ENCODE data around the gene IL15RA. TPM values are rescaled to one million over a fixed set of nuclear protein-coding genes. Genes with fewer than 3 reads are reported as not detected.

Gene IL15RA
- total and polyA plus RNA-seq, 10 donors, result 9.9 to 37.4 (median 21.0) TPM

- no peak for TF ChIP-seq POLR2A (IDR thresholded peaks at IDR 0.05)
- no peak for TF ChIP-seq CTCF (IDR thresholded peaks at IDR 0.05 in 8 of 11, conservative IDR thresholded peaks at IDR 0.05 in 3 of 11)
- Histone ChIP-seq H3K4me3 (no peak overlapping the region), H3K9me3 (no peaks in the 10 kb centered on the region), H3K4me1 (peaks cover 9 to 37% (median 16%) of the 10 kb centered on the region in 6 donors), H3K27me3 (replicated peaks in 1 of 7) (no peaks in the 10 kb centered on the region), H3K27ac (peak overlapping the region in 1 of 8 donors; percentile 9), H3K36me3 (peaks cover 3 to 61% (median 40%) of the 10 kb centered on the region in 6 donors)
- WGBS, 5 donors, result 89 to 95% (median 93%) methylated on average over 12 of the region's 12 CpGs
- intact Hi-C loops (cut with DNase I; ENCODE audit: low total_unique reads), result no loop called here
- DNase-seq, result no peak
Observed at GRCh38 chr10:5938291-5938690, 39.1 kb downstream of the IL15RA start.

GRCh38 chr10:5937016-5937415 is 40.3 kb downstream of the IL15RA start:
- no peak for DNase-seq
- Histone ChIP-seq H3K9me3 (no peaks in the 10 kb centered on the region), H3K36me3 (peaks cover 3 to 74% (median 45%) of the 10 kb centered on the region in 6 donors), H3K27me3 (replicated peaks in 1 of 7) (no peaks in the 10 kb centered on the region), H3K27ac (no peak overlapping the region), H3K4me3 (no peak overlapping the region), H3K4me1 (peaks cover 2 to 25% (median 6%) of the 10 kb centered on the region in 6 donors)
- 94 to 97% (median 95%) methylated on average over 18 of the region's 18 CpGs for WGBS, 5 donors
- intact Hi-C loops (cut with DNase I; ENCODE audit: low total_unique reads), result no loop called here
- TF ChIP-seq POLR2AphosphoS5 (IDR thresholded peaks at IDR 0.05) (no peak), POLR2A (IDR thresholded peaks at IDR 0.05) (no peak), CTCF (IDR thresholded peaks at IDR 0.05 in 8 of 11, conservative IDR thresholded peaks at IDR 0.05 in 3 of 11) (no peak)

GRCh38 chr10:5935628-5936027 is 41.7 kb downstream of the IL15RA start:
- DNase-seq, result no peak
- Histone ChIP-seq H3K4me1 (peaks cover 0 to 15% (median 0%) of the 10 kb centered on the region in 6 donors), H3K9me3 (no peaks in the 10 kb centered on the region), H3K36me3 (peaks cover 3 to 88% (median 53%) of the 10 kb centered on the region in 6 donors), H3K27me3 (replicated peaks in 1 of 7) (no peaks in the 10 kb centered on the region), H3K4me3 (no peak overlapping the region), H3K27ac (peak overlapping the region in 7 of 8 donors; percentile 19 to 62 (median 45))
- intact Hi-C loops (cut with DNase I; ENCODE audit: low total_unique reads), result no loop called here
- 78 to 91% (median 84%) methylated on average over 10 of the region's 10 CpGs for WGBS, 5 donors
- TF ChIP-seq POLR2A (IDR thresholded peaks at IDR 0.05) (no peak), POLR2AphosphoS5 (IDR thresholded peaks at IDR 0.05) (peak in 1 of 3 donors; percentile 57), CTCF (IDR thresholded peaks at IDR 0.05 in 8 of 11, conservative IDR thresholded peaks at IDR 0.05 in 3 of 11) (no peak)

GRCh38 chr10:5933909-5934546 is 43.3 kb downstream of the IL15RA start:
- intact Hi-C loops (cut with DNase I; ENCODE audit: low total_unique reads), result no loop called here
- TF ChIP-seq CTCF (IDR thresholded peaks at IDR 0.05 in 8 of 11, conservative IDR thresholded peaks at IDR 0.05 in 3 of 11) (no peak), POLR2A (IDR thresholded peaks at IDR 0.05) (no peak), POLR2AphosphoS5 (IDR thresholded peaks at IDR 0.05) (no peak)
- no peaks in the 10 kb centered on the region for H3K27me3 ChIP-seq (replicated peaks in 1 of 7)
- WGBS, 5 donors, result 93 to 95% (median 94%) methylated on average over 14 of the region's 14 CpGs
- H3K9me3 ChIP-seq, result no peaks in the 10 kb centered on the region
- DNase-seq, result no peak
- peaks cover 0 to 15% (median 0%) of the 10 kb centered on the region in 6 donors for H3K4me1 ChIP-seq
- peak overlapping the region in 1 of 8 donors; percentile 52 for H3K27ac ChIP-seq
- peaks cover 3 to 100% (median 67%) of the 10 kb centered on the region in 6 donors for H3K36me3 ChIP-seq
- H3K4me3 ChIP-seq, result no peak overlapping the region
